RWPE1 (cell line): Measurements from ENCODE around the gene PKD2L2.
"Not testable (repeated sequence)": the region's sequence is repeated elsewhere in the genome, so short reads cannot be mapped to it uniquely, and the experiment has no call there.

Experiments used
- CTCF ChIA-PET: fragments of 350-600 bp; sonication (Branson Sonifier 250); formaldehyde crosslinking; extraction: SDS; loops from one replicate; lab custom pipeline; 2021; lab: Yijun Ruan, JAX
- POLR2A ChIA-PET: fragments of 400-600 bp; formaldehyde crosslinking; extraction: SDS; loops from one replicate; lab custom pipeline; 2020; ENCODE audit warnings: antibody characterized with exemption; ENCODE audit not compliant: low non-redundant PET; lab: Yijun Ruan, JAX
- DNase-seq: peaks from one replicate; pipeline ENCODE4 v3.0.0; 2012; ENCODE audit warnings: low spot score
- H3K27ac ChIP-seq: fragments of 450-650 bp; 2 replicates; pipeline ENCODE4 v1.5.1; 2017
- CTCF ChIP-seq: fragments of 450-650 bp; conservative IDR thresholded peaks from 2 replicates; pipeline ENCODE4 v1.5.1; 2017; ENCODE audit warnings: low read depth, mild to moderate bottlenecking

PKD2L2 gene

GRCh38 chr5:137888863-137889759, at the start of gene PKD2L2:
TSS of gene PKD2L2 (plus strand) at chr5:137889457. CDS start at chr5:137889492, 35 bp downstream.
- no peak for DNase-seq
- ChIA-PET POLR2A (no interaction called here), CTCF (interaction anchor here (0.6 to 1.0 kb wide), 3 partner anchors 58 to 110 kb away, joined by 3 to 4 read pairs (median 3); no protein-coding TSS in a partner anchor)
- TF ChIP-seq CTCF: no peak
- H3K27ac ChIP-seq: no peak within 1 kb of the TSS

- no peak for DNase-seq
- ChIA-PET POLR2A (no interaction called here), CTCF (interaction anchor here (0.6 kb wide), 1 partner anchor 182 kb away, joined by 4 read pairs; no protein-coding TSS in a partner anchor)
- no peak for TF ChIP-seq CTCF
- no peak overlapping the region for H3K27ac ChIP-seq
Observed at GRCh38 chr5:137842296-137842695, 47.0 kb upstream of the PKD2L2 start.

- ChIA-PET CTCF (interaction anchor here (0.6 kb wide), 1 partner anchor 48 kb away, joined by 3 read pairs; no protein-coding TSS in a partner anchor), POLR2A (interaction anchor here (0.6 kb wide), 1 partner anchor 198 kb away, joined by 4 read pairs; no protein-coding TSS in a partner anchor)
- H3K27ac ChIP-seq: no peak overlapping the region
- no peak for TF ChIP-seq CTCF
- DNase-seq: no peak
Observed at GRCh38 chr5:137843676-137844299, 45.5 kb upstream of the PKD2L2 start.

- CTCF ChIA-PET: interaction anchor here (0.6 kb wide), 1 partner anchor 202 kb away, joined by 4 read pairs; no protein-coding TSS in a partner anchor
- no peak overlapping the region for H3K27ac ChIP-seq
- no peak for TF ChIP-seq CTCF
- POLR2A ChIA-PET: no interaction called here
- no peak for DNase-seq
Observed at GRCh38 chr5:137845472-137845871, 43.8 kb upstream of the PKD2L2 start.

- ChIA-PET CTCF (interaction anchor here (1.7 kb wide), 1 partner anchor 69 kb away, joined by 6 read pairs; no protein-coding TSS in a partner anchor), POLR2A (no interaction called here)
- no peak overlapping the region for H3K27ac ChIP-seq
- TF ChIP-seq CTCF: no peak
- DNase-seq: no peak
Observed at GRCh38 chr5:137847687-137848086, 41.6 kb upstream of the PKD2L2 start.

GRCh38 chr5:137853165-137853564, 36.1 kb upstream of the PKD2L2 start:
- H3K27ac ChIP-seq, CTCF ChIA-PET, POLR2A ChIA-PET, DNase-seq: not testable (repeated sequence)
